Measurements from ENCODE around the gene LZTR1.
"Not testable (repeated sequence)": the region's sequence is repeated elsewhere in the genome, so short reads cannot be mapped to it uniquely, and the experiment has no call there.

DNA sequence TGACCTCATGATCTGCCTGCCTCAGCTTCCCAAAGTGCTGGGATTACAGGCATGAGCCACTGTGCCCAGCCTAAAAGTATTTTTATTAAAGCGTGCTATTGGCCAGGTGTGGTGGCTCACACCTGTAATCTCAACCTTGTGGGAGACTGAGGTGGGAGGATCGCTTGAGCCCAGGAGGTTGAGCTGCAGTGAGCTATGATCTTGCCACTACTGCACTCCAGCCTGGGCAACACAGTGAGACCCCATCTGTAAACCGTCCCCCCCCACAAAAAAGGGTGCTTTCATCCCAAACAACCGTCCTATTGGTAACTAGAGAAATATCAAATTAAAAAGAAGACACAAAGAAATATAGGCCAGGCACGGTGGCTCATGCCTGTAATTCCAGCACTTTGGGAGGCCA, 57.1 kb downstream of the LZTR1 start:
- not testable (repeated sequence) for TF ChIP-seq NFE2L2 (IDR thresholded peaks at IDR 0.05; ENCODE audit: low read depth, low read length); USF2 (IDR thresholded peaks at IDR 0.05; ENCODE audit: low read depth, low read length); MAZ (IDR thresholded peaks at IDR 0.05; ENCODE audit: borderline replicate concordance, low read depth, low read length)
